GM21423 (cell line): ENCODE data around the gene CEP350.

ENCODE experiments used
- ATAC-seq: cut with Tn5 transposase; IDR thresholded peaks from one replicate; pipeline ENCODE4 v1.9.1; 2021; ENCODE audit warnings: mild to moderate bottlenecking, moderate library complexity; ENCODE audit not compliant: unreplicated experiment

Gene CEP350

GRCh38 chr1:180153032-180153431, 198.4 kb downstream of the CEP350 start:
- ATAC-seq, result no peak

- ATAC-seq, result no peak
Measured at GRCh38 chr1:180154003-180154324, 199.4 kb downstream of the CEP350 start.

- ATAC-seq, result peak; percentile 90
Measured at GRCh38 chr1:180154325-180155181, 199.9 kb downstream of the CEP350 start, which contains the start of gene QSOX1. Gene QSOX1, plus strand, starts transcription at chr1:180154869. Its CDS starts 39 bp downstream, at chr1:180154908.

GRCh38 chr1:180155182-180155682, 200.6 kb downstream of the CEP350 start:
- ATAC-seq, result no peak

- ATAC-seq, result no peak
Measured at GRCh38 chr1:180156201-180156600, 201.6 kb downstream of the CEP350 start.

- ATAC-seq, result no peak
Measured at GRCh38 chr1:180156631-180157091, 202.1 kb downstream of the CEP350 start.

- ATAC-seq, result no peak
Measured at GRCh38 chr1:180157108-180157507, 202.5 kb downstream of the CEP350 start.

GRCh38 chr1:180157576-180158057, 203.0 kb downstream of the CEP350 start:
- ATAC-seq, result no peak

- ATAC-seq, result no peak
Measured at GRCh38 chr1:180158149-180159147, 203.8 kb downstream of the CEP350 start.

- no peak for ATAC-seq
Measured at GRCh38 chr1:180160357-180160756, 205.7 kb downstream of the CEP350 start.

- ATAC-seq, result no peak
Measured at GRCh38 chr1:180163041-180163440, 208.4 kb downstream of the CEP350 start.
